Measurements from ENCODE around the gene TMEM181.
A peak's percentile ranks its signal among the peaks of the same experiment; 100 is the strongest.
"Not testable (repeated sequence)": the region's sequence is repeated elsewhere in the genome, so short reads cannot be mapped to it uniquely, and the experiment has no call there.

Gene TMEM181

GRCh38 chr6:158663625-158664165 lies 103.8 kb downstream of the TMEM181 start:
- DNase-seq, result peak; percentile 54

GRCh38 chr6:158665332-158665731 lies 105.4 kb downstream of the TMEM181 start:
- DNase-seq, result no peak

- no peak for DNase-seq
Measured at GRCh38 chr6:158666628-158667359, 106.9 kb downstream of the TMEM181 start.

GRCh38 chr6:158667360-158667981 lies 107.6 kb downstream of the TMEM181 start:
- DNase-seq, result no peak

GRCh38 chr6:158668707-158669103 lies 108.8 kb downstream of the TMEM181 start:
- no peak for DNase-seq

GRCh38 chr6:158669145-158670035 lies 109.5 kb downstream of the TMEM181 start:
- no peak for DNase-seq

GRCh38 chr6:158672119-158672518 lies 112.2 kb downstream of the TMEM181 start:
- not testable (repeated sequence) for DNase-seq

GRCh38 chr6:158672726-158673125 lies 112.8 kb downstream of the TMEM181 start:
- DNase-seq, result no peak

- peak; percentile 10 for DNase-seq
Measured at GRCh38 chr6:158674342-158675131, 114.6 kb downstream of the TMEM181 start.

GRCh38 chr6:158677094-158677493 lies 117.2 kb downstream of the TMEM181 start:
- DNase-seq, result not testable (repeated sequence)

- DNase-seq, result no peak
Measured at GRCh38 chr6:158677906-158678578, 118.2 kb downstream of the TMEM181 start.

- DNase-seq, result no peak
Measured at GRCh38 chr6:158680015-158680414, 120.1 kb downstream of the TMEM181 start.

GRCh38 chr6:158680481-158680880 lies 120.6 kb downstream of the TMEM181 start:
- no peak for DNase-seq

- DNase-seq, result no peak
Measured at GRCh38 chr6:158684311-158684710, 124.4 kb downstream of the TMEM181 start.

- no peak for DNase-seq
Measured at GRCh38 chr6:158684745-158685324, 124.9 kb downstream of the TMEM181 start.

Measured in NCI-H748 treated with DMSO at 0.1 percent for 48 hours (cell line).